Ishikawa (cell line): ENCODE measurements around the gene TCN1.

Experiments
- CEBPB ChIP-seq: IDR thresholded peaks from 2 replicates; pipeline ENCODE4 v1.6.1; 2012
- EGR1 ChIP-seq: IDR thresholded peaks from 2 replicates; pipeline ENCODE4 v1.6.1; 2012
- EP300 ChIP-seq: IDR thresholded peaks from 2 replicates; pipeline ENCODE4 v1.6.1; 2012; ENCODE audit warnings: borderline replicate concordance
- FOXM1 ChIP-seq: IDR thresholded peaks from 2 replicates; pipeline ENCODE4 v1.6.1; 2012; ENCODE audit warnings: low read depth, borderline replicate concordance
- MAX ChIP-seq: IDR thresholded peaks from 2 replicates; pipeline ENCODE4 v1.6.1; 2012
- RAD21 ChIP-seq: IDR thresholded peaks from 2 replicates; pipeline ENCODE4 v1.6.1; 2012; ENCODE audit warnings: low read depth
- TAF1 ChIP-seq: IDR thresholded peaks from 2 replicates; pipeline ENCODE4 v1.6.1; 2012; ENCODE audit warnings: low read depth, mild to moderate bottlenecking
- TEAD4 ChIP-seq: IDR thresholded peaks from 2 replicates; pipeline ENCODE4 v1.6.1; 2012
- YY1 ChIP-seq: IDR thresholded peaks from 2 replicates; pipeline ENCODE4 v1.6.1; 2012; ENCODE audit warnings: low read depth
- ZBTB7A ChIP-seq: IDR thresholded peaks from 2 replicates; pipeline ENCODE4 v1.6.1; 2012; ENCODE audit warnings: low read depth
- TF ChIP-seq, protein P1 (sequence below): IDR thresholded peaks from 2 replicates; pipeline ENCODE4 v1.6.1; 2012; ENCODE audit warnings: low read depth, mild to moderate bottlenecking
- TF ChIP-seq, protein P2 (sequence below): IDR thresholded peaks from 2 replicates; pipeline ENCODE4 v1.6.1; 2012

DNA sequence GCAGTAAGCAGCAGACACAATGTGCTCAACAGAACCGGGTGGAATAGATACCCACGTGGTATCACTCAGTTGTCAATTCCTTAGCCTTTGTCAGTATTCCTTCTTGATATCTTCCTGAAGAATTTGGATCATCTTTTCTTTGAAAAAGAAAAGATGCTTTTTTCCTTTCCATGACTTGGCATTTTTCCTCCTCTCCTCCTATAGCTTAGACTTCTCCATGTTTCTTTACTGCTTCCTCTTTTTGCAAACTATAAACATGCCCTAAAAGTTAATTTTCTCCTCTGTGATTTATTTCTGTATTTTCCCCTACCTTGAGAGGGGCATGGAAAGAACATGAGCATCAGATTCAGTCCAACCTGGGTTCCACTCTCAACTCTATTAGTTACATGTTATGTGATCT lies 32.7 kb downstream of the TCN1 start:
- TF ChIP-seq EGR1 (no peak), FOXM1 (no peak), RAD21 (no peak), YY1 (no peak), TEAD4 (no peak), TAF1 (no peak), MAX (no peak), CEBPB (no peak), EP300 (no peak), ZBTB7A (no peak)
- TF ChIP-seq, protein P1, sequence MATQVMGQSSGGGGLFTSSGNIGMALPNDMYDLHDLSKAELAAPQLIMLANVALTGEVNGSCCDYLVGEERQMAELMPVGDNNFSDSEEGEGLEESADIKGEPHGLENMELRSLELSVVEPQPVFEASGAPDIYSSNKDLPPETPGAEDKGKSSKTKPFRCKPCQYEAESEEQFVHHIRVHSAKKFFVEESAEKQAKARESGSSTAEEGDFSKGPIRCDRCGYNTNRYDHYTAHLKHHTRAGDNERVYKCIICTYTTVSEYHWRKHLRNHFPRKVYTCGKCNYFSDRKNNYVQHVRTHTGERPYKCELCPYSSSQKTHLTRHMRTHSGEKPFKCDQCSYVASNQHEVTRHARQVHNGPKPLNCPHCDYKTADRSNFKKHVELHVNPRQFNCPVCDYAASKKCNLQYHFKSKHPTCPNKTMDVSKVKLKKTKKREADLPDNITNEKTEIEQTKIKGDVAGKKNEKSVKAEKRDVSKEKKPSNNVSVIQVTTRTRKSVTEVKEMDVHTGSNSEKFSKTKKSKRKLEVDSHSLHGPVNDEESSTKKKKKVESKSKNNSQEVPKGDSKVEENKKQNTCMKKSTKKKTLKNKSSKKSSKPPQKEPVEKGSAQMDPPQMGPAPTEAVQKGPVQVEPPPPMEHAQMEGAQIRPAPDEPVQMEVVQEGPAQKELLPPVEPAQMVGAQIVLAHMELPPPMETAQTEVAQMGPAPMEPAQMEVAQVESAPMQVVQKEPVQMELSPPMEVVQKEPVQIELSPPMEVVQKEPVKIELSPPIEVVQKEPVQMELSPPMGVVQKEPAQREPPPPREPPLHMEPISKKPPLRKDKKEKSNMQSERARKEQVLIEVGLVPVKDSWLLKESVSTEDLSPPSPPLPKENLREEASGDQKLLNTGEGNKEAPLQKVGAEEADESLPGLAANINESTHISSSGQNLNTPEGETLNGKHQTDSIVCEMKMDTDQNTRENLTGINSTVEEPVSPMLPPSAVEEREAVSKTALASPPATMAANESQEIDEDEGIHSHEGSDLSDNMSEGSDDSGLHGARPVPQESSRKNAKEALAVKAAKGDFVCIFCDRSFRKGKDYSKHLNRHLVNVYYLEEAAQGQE: no peak
- TF ChIP-seq, protein P2, sequence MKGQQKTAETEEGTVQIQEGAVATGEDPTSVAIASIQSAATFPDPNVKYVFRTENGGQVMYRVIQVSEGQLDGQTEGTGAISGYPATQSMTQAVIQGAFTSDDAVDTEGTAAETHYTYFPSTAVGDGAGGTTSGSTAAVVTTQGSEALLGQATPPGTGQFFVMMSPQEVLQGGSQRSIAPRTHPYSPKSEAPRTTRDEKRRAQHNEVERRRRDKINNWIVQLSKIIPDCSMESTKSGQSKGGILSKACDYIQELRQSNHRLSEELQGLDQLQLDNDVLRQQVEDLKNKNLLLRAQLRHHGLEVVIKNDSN: no peak
